K562 (cell line): ENCODE data around the gene SBK1.

Source experiments
- ELF1 ChIP-seq: fragments of 200-800 bp; sonication (Bioruptor generic); IDR thresholded peaks from 2 replicates; pipeline ENCODE4 v1.6.1; 2016; ENCODE audit warnings: missing genetic modification characterization, missing compliant biosample characterization
- JUND ChIP-seq, 2 experiments: IDR thresholded peaks; 2 replicates in 1 of 2; 3 replicates in 1 of 2; pipeline ENCODE4 v1.6.1; 2011; ENCODE audit warnings: borderline replicate concordance in 2 of 2, low read depth in 2 of 2, low read length in 2 of 2, improper control_type of control experiment in 1 of 2, missing biosample characterization in 1 of 2, missing genetic modification characterization in 1 of 2, missing genetic modification reagents in 1 of 2
- NFYB ChIP-seq: IDR thresholded peaks from 2 replicates; pipeline ENCODE4 v1.6.1; 2011; ENCODE audit warnings: mild to moderate bottlenecking, moderate library complexity; ENCODE audit not compliant: insufficient read length; ENCODE audit errors: extremely low read depth
- NRF1 ChIP-seq, 2 experiments: fragments of 450-650 bp; IDR thresholded peaks in 1 of 2; conservative IDR thresholded peaks in 1 of 2; 2 replicates each; pipeline ENCODE4 v1.6.1; 2014; ENCODE audit warnings: mild to moderate bottlenecking in 2 of 2
- PHF20 ChIP-seq: fragments of 450-650 bp; IDR thresholded peaks from 2 replicates; pipeline ENCODE4 v1.6.1; 2018; ENCODE audit not compliant: partially characterized antibody
- RAD21 ChIP-seq, 2 experiments: fragments of 250-450 bp in 1 of 2; fragments of 450-650 bp in 1 of 2; sonication (Bioruptor Pico) in 1 of 2; formaldehyde crosslinking in 1 of 2; IDR thresholded peaks in 1 of 2; conservative IDR thresholded peaks in 1 of 2; 2 replicates each; pipeline versions ENCODE4 v1.4.0 to v1.8.0; 2020 to 2022; ENCODE audit warnings: mild to moderate bottlenecking in 2 of 2, moderate library complexity in 1 of 2
- TF ChIP-seq, protein P1 (sequence below), 3 experiments: IDR thresholded peaks in 2 of 3; conservative IDR thresholded peaks in 1 of 3; 2 replicates each; pipeline ENCODE4 v1.5.1; 2011 to 2012; ENCODE audit warnings: low read length in 3 of 3, mild to moderate bottlenecking in 3 of 3, control low read depth in 2 of 3, improper control_type of control experiment in 1 of 3, inconsistent platforms in 1 of 3, low read depth in 1 of 3, mixed read lengths in 1 of 3, moderate library complexity in 1 of 3; ENCODE audit not compliant: insufficient read depth in 2 of 3
- TF ChIP-seq, protein P2 (sequence below): IDR thresholded peaks from 2 replicates; pipeline ENCODE4 v1.6.1; 2011; ENCODE audit warnings: borderline replicate concordance, low read depth, mild to moderate bottlenecking, moderate library complexity, low read length; ENCODE audit not compliant: insufficient read depth, poor library complexity, severe bottlenecking

DNA sequence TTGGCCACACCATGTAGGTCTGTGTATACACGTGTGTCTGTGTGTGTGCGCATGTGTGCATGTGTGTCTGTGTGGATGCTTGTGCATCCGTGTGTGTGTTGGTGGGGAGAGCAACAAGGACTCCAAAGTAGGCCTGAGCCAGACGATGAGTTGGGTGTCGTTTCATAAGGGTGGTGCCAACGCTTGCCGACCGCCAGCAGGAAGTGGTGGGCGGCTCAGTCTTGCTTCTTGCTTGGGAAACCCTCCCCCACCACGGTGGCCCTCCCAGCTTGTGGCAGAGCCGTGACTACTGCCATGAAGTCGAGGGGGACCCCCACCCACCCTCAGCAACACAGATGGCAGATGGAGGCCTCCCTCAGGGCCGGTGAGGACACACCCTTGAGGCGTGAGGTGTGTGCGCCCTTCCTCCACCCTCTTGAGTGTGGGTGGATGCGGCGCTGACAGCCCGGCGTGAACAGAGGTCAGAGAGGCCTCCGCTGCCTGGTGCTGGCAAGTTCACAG, 17.5 kb downstream of the SBK1 start:
- TF ChIP-seq NRF1 (conservative IDR thresholded peaks at IDR 0.05 in 1 of 2, IDR thresholded peaks at IDR 0.05 in 1 of 2) (no peak), JUND (IDR thresholded peaks at IDR 0.05; ENCODE audit: borderline replicate concordance, low read depth, low read length) (no peak), JUND (tag; IDR thresholded peaks at IDR 0.05; ENCODE audit: borderline replicate concordance, low read depth, low read length) (no peak), NFYB (no peak), RAD21 (CRISPR knock-in tag; conservative IDR thresholded peaks at IDR 0.05 in 1 of 2, IDR thresholded peaks at IDR 0.05 in 1 of 2) (no peak), PHF20 (no peak), ELF1 (tag) (no peak)
- TF ChIP-seq, protein P1, sequence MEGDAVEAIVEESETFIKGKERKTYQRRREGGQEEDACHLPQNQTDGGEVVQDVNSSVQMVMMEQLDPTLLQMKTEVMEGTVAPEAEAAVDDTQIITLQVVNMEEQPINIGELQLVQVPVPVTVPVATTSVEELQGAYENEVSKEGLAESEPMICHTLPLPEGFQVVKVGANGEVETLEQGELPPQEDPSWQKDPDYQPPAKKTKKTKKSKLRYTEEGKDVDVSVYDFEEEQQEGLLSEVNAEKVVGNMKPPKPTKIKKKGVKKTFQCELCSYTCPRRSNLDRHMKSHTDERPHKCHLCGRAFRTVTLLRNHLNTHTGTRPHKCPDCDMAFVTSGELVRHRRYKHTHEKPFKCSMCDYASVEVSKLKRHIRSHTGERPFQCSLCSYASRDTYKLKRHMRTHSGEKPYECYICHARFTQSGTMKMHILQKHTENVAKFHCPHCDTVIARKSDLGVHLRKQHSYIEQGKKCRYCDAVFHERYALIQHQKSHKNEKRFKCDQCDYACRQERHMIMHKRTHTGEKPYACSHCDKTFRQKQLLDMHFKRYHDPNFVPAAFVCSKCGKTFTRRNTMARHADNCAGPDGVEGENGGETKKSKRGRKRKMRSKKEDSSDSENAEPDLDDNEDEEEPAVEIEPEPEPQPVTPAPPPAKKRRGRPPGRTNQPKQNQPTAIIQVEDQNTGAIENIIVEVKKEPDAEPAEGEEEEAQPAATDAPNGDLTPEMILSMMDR (IDR thresholded peaks at IDR 0.05 in 2 of 3, conservative IDR thresholded peaks at IDR 0.05 in 1 of 3; ENCODE audit: insufficient read depth in 2 of 3, low read depth in 1 of 3, low read length in 3 of 3): no peak
- TF ChIP-seq, protein P2, sequence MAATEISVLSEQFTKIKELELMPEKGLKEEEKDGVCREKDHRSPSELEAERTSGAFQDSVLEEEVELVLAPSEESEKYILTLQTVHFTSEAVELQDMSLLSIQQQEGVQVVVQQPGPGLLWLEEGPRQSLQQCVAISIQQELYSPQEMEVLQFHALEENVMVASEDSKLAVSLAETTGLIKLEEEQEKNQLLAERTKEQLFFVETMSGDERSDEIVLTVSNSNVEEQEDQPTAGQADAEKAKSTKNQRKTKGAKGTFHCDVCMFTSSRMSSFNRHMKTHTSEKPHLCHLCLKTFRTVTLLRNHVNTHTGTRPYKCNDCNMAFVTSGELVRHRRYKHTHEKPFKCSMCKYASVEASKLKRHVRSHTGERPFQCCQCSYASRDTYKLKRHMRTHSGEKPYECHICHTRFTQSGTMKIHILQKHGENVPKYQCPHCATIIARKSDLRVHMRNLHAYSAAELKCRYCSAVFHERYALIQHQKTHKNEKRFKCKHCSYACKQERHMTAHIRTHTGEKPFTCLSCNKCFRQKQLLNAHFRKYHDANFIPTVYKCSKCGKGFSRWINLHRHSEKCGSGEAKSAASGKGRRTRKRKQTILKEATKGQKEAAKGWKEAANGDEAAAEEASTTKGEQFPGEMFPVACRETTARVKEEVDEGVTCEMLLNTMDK: no peak
